H1 (cell line): ENCODE data around the gene RMC1. TPM values are rescaled to one million over a fixed set of nuclear protein-coding genes. Genes with fewer than 3 reads are reported as not detected.

ENCODE experiments used
- BCL11A ChIP-seq, 2 experiments: IDR thresholded peaks; one replicate each; pipeline ENCODE4 v1.6.1; 2011; ENCODE audit warnings: low read depth in 2 of 2, low read length in 2 of 2, mild to moderate bottlenecking in 2 of 2
- MAFK ChIP-seq: IDR thresholded peaks from 2 replicates; pipeline ENCODE4 v1.6.1; 2012; ENCODE audit warnings: low read depth, mild to moderate bottlenecking, improper control_type of control experiment, low read length
- SAP30 ChIP-seq: fragments of 300-600 bp; sonication (generic); IDR thresholded peaks from 2 replicates; pipeline ENCODE4 v1.7.1; 2012; ENCODE audit warnings: low read length, moderate library complexity, mild to moderate bottlenecking, inconsistent platforms; ENCODE audit not compliant: insufficient read depth, insufficient replicate concordance
- SP4 ChIP-seq: IDR thresholded peaks from 2 replicates; pipeline ENCODE4 v1.6.1; 2012; ENCODE audit warnings: low read length, inconsistent platforms
- SRF ChIP-seq: IDR thresholded peaks from 2 replicates; pipeline ENCODE4 v1.6.1; 2011; ENCODE audit warnings: mild to moderate bottlenecking, low read depth, low read length, moderate library complexity
- SUZ12 ChIP-seq: fragments of 200-600 bp; sonication (generic); IDR thresholded peaks from 2 replicates; pipeline ENCODE4 v1.6.1; 2012; ENCODE audit warnings: mild to moderate bottlenecking, inconsistent platforms, low read length, moderate library complexity, mixed read lengths
- polyA plus RNA-seq, 7 experiments: library from polyadenylated mRNA; depleted of rRNA in 3 of 7; stranded (reverse) in 5 of 7; unstranded in 2 of 7; fragments of >200 nt in 5 of 7; fragments of 200-250 nt in 2 of 7; gene quantifications; 1 replicate in 5 of 7; 2 replicates in 1 of 7; 4 replicates in 1 of 7; pipeline versions ENCODE4 v1.2.1 to v1.2.3, GENCODE V29; 2011 to 2013; ENCODE audit warnings: missing spikeins in 2 of 7, mixed read lengths in 2 of 7
- total RNA-seq: library from RNA; stranded (reverse); fragmentation: NEBNext Ultra II Directional; extraction: Animal tissue kit (Norgen Biotek cat#: 25700); gene quantifications from 2 replicates; pipeline ENCODE4 v1.2.1, GENCODE V29; 2021
- TF ChIP-seq, protein P1 (sequence below): IDR thresholded peaks from 2 replicates; pipeline ENCODE4 v1.6.1; 2011; ENCODE audit warnings: low read depth, mild to moderate bottlenecking, low read length; ENCODE audit not compliant: insufficient read depth

RMC1 gene
- total and polyA plus RNA-seq, 2 of the 8 experiments (the other 6 are each of a cell fraction or from before 2014, with no cell fraction given) = 16.4 to 20.1 TPM

GRCh38 chr18:23529604-23530003 lies 26.3 kb downstream of the RMC1 start (continued):
- TF ChIP-seq SUZ12 = no peak
- TF ChIP-seq SP4 = no peak
- TF ChIP-seq MAFK = no peak
- no peak for TF ChIP-seq SAP30
- no peak for TF ChIP-seq SRF
- TF ChIP-seq, protein P1, sequence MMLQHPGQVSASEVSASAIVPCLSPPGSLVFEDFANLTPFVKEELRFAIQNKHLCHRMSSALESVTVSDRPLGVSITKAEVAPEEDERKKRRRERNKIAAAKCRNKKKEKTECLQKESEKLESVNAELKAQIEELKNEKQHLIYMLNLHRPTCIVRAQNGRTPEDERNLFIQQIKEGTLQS = no peak
- TF ChIP-seq BCL11A (IDR thresholded peaks at IDR 0.05; ENCODE audit: low read depth in 2 of 2, low read length in 2 of 2) = no peak
